ENCODE results near the gene TMEM250. TPM values are rescaled to one million over a fixed set of nuclear protein-coding genes. Genes with fewer than 3 reads are reported as not detected.
A peak's percentile ranks its signal among the peaks of the same experiment; 100 is the strongest.

The TMEM250 gene
- total and polyA plus RNA-seq, 12 donors = 9.7 to 26.4 (median 15.4) TPM

DNA sequence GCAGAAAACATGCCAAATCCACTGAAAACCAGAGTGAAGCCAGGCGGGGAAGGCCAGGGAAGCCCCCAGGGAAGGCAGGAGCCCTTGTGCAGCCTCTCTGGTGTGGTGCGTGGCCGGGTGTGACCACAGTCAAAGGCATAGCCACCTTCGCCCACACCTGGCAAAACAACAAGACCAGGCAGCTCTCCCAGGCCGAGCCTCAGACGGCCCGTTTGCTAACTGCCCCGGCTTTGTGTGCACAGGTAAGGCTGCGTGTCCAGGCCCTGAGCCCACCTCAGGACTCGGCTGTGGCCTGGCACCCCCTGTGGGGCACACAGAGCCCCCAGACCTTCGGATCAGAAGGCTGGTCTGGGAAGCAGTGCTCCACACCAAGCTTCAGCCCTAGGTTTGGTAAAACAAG lies 6.1 kb downstream of the TMEM250 start:
- Histone ChIP-seq H3K27ac (peak overlapping the region in 1 of 10 donors; percentile 36), H3K4me3 (no peak overlapping the region), H3K4me1 (peaks cover 11 to 53% (median 38%) of the 10 kb centered on the region in 9 donors), H3K9me3 (no peaks in the 10 kb centered on the region), H3K27me3 (peaks cover 0 to 5% (median 0%) of the 10 kb centered on the region in 7 donors), H3K36me3 (peaks cover 0 to 33% (median 9%) of the 10 kb centered on the region in 9 donors)
- ATAC-seq = no peak
- 93 to 95% methylated on average over 11 of the region's 11 CpGs for WGBS, 2 donors
- TF ChIP-seq, protein P1, sequence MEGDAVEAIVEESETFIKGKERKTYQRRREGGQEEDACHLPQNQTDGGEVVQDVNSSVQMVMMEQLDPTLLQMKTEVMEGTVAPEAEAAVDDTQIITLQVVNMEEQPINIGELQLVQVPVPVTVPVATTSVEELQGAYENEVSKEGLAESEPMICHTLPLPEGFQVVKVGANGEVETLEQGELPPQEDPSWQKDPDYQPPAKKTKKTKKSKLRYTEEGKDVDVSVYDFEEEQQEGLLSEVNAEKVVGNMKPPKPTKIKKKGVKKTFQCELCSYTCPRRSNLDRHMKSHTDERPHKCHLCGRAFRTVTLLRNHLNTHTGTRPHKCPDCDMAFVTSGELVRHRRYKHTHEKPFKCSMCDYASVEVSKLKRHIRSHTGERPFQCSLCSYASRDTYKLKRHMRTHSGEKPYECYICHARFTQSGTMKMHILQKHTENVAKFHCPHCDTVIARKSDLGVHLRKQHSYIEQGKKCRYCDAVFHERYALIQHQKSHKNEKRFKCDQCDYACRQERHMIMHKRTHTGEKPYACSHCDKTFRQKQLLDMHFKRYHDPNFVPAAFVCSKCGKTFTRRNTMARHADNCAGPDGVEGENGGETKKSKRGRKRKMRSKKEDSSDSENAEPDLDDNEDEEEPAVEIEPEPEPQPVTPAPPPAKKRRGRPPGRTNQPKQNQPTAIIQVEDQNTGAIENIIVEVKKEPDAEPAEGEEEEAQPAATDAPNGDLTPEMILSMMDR (IDR thresholded peaks at IDR 0.05) = no peak
- intact Hi-C loops (cut with DNase I) = no loop called here
- no peak for DNase-seq

GRCh38 chr9:136111910-136112309 lies 6.8 kb downstream of the TMEM250 start:
- no peak overlapping the region for H3K4me3 ChIP-seq
- no peaks in the 10 kb centered on the region for H3K9me3 ChIP-seq
- intact Hi-C loops (cut with DNase I) = no loop called here
- DNase-seq = no peak
- H3K4me1 ChIP-seq = peaks cover 11 to 53% (median 38%) of the 10 kb centered on the region in 9 donors
- TF ChIP-seq, protein P1 (IDR thresholded peaks at IDR 0.05) = no peak
- no peak for ATAC-seq
- peak overlapping the region in 1 of 10 donors; percentile 36 for H3K27ac ChIP-seq
- H3K27me3 ChIP-seq = peaks cover 0 to 5% (median 0%) of the 10 kb centered on the region in 7 donors
- H3K36me3 ChIP-seq = peaks cover 0 to 33% (median 9%) of the 10 kb centered on the region in 9 donors
- 77% methylated on average over 16 of the region's 16 CpGs for WGBS, 2 donors

DNA sequence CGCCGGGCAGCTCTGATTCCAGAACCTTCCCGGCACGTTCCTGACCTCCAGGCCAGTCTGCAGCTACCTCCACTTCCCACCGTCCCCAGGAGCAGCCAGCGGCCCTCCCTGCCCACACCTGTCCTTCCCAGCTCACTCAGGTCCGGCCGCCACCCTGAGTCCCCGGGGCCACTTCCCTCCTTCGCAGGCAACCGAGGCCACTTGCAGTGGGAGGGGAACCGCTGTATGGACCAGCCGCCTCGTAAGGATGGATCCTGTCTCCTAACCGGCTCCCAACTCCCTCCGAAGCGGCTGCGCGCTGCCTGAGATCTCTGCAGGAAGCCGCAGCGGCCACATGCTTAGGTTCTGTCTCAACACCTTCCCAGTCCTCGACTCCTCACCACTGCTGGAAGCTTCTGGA lies 7.5 kb downstream of the TMEM250 start:
- intact Hi-C loops (cut with DNase I) = no loop called here
- ATAC-seq (no peak), DNase-seq (no peak)
- TF ChIP-seq, protein P1 (IDR thresholded peaks at IDR 0.05) = no peak
- Histone ChIP-seq H3K27me3 (peaks cover 0 to 5% (median 0%) of the 10 kb centered on the region in 7 donors), H3K9me3 (no peaks in the 10 kb centered on the region), H3K27ac (peak overlapping the region in 1 of 10 donors; percentile 33), H3K4me1 (peaks cover 15 to 59% (median 45%) of the 10 kb centered on the region in 9 donors), H3K36me3 (peaks cover 0 to 26% (median 5%) of the 10 kb centered on the region in 9 donors), H3K4me3 (no peak overlapping the region)
- WGBS, 2 donors = 84 to 90% methylated on average over 22 of the region's 22 CpGs

DNA sequence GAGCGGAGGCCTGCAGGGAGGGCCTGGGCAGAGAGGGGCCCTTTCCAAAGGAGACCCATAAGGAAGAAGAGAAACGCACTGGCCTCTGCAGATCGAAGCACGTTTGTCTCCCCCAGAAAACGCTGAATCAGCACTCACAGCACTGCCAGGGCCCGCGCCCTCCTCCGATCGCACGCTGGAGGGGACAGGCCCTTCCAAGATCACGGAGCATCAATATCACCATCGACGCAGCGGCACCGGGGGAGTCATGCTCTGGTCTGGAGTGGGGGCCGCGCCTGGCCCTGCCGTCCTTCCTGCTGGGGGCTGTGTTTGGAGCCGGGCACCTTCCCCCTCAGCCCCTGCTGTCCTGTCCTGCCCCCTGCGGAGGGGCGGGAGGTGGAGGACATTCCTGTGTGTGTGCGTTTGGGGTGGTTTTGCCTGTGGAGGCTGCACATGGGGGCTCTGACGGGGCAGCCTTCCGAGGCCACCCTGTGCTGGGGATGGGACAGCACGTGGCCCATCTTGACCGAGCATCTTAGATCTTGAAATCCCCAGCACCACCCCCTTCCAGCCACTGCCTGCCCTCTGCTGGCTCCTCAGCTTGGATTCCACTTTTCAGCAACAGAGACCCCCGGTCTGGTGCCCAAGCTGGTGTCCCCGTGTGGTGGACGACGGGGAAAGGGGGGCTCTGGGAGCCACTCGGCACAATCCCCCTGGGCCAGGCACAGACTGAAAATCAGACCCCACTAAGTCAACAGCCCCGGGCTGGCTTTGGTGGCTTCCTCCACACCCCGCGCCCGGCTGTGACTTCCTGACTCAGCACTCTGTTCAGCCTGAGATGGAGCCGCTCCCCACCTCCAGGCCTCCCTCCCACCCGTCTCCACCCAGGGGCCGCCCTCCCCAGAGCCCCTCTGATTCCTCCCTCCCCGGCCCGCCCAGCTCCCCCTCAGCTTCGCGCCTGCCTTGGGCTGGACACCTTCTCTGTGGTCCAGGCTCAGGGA lies 8.3 kb downstream of the TMEM250 start:
- ATAC-seq (peak in 4 of 8 donors; percentile 3 to 5 (median 4)), DNase-seq (peak in 1 of 2 donors; percentile 44)
- Histone ChIP-seq H3K27ac (peak overlapping the region in 9 of 10 donors; percentile 17 to 91 (median 79)), H3K4me3 (peak overlapping the region in 9 of 10 donors; percentile 18 to 51 (median 44)), H3K9me3 (no peaks in the 10 kb centered on the region), H3K4me1 (peaks cover 24 to 67% (median 53%) of the 10 kb centered on the region in 9 donors), H3K36me3 (peaks cover 0 to 18% (median 0%) of the 10 kb centered on the region in 9 donors), H3K27me3 (peaks cover 0 to 5% (median 0%) of the 10 kb centered on the region in 7 donors)
- WGBS, 2 donors = 24 to 29% methylated on average over 42 of the region's 42 CpGs
- TF ChIP-seq, protein P1 (IDR thresholded peaks at IDR 0.05) = peak in 5 of 9 donors; percentile 21 to 37 (median 27)
- intact Hi-C loops (cut with DNase I) = no loop called here
